GM21717 (cell line): ENCODE results near the gene EYS.

Experiments used
- ATAC-seq: cut with Tn5 transposase; IDR thresholded peaks from one replicate; pipeline ENCODE4 v1.9.1; 2021; ENCODE audit warnings: mild to moderate bottlenecking, moderate library complexity; ENCODE audit not compliant: unreplicated experiment

EYS gene

DNA sequence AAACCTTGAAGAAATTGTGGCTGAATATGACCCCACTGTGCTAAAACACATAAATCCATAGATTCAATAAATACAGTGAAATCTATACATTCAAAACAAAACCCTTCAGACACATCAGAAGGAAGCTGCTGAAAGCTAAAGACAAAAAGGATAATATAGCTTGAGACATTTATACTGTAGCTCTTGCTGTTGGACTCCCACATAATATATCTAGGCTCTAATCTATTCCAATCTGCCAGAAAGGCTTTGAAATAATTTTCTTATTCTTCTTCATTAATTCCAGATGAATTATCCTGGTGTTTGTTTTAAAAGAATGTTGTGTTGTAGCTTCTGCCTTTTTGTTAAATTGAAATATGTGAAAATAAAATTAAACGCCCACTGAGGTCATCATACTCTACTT lies 454.0 kb downstream of the EYS start:
- ATAC-seq = no peak

GRCh38 chr6:65248101-65248610 lies 458.9 kb downstream of the EYS start:
- ATAC-seq = no peak

DNA sequence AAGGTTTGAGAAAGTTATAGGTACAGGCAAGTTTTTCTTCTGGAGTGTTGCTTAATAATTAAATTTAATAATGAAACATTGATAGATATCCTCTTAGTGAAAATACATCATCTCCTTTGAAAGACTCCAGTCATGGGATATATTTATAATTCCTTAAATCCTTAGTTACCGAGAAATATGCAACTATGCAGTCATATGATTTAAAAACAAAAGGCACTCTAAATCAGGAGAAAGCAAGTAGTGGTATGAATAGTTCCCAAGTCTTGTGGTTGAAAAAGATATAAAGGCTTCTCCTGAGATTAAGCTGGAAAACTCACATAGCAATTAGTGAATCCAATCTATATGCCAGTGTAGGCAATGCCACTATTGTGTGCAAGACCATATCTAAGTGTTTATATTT lies 475.4 kb downstream of the EYS start:
- no peak for ATAC-seq

DNA sequence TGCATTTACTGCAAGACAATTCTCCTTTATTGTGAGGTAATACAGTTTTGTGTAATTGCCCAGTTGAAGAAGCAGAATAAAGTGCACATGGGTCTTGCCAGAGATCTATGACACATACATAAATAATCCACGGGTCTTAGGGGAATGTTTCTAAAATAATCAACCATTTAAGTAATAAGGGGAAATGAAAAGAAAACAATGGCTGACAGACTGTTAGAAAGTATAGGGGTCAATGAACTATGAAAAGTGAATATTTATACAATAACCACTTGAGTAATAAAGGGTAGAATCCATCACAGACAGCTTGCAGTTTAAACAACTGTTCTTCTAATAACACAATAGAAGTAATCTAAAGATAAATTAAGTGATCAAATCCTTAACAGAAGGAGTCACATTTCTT lies 477.2 kb downstream of the EYS start:
- ATAC-seq = no peak

GRCh38 chr6:65221153-65221552 lies 485.9 kb downstream of the EYS start:
- no peak for ATAC-seq

- no peak for ATAC-seq
These were observed 504.3 kb downstream of the EYS start for GRCh38 chr6:65202738-65203137.

DNA sequence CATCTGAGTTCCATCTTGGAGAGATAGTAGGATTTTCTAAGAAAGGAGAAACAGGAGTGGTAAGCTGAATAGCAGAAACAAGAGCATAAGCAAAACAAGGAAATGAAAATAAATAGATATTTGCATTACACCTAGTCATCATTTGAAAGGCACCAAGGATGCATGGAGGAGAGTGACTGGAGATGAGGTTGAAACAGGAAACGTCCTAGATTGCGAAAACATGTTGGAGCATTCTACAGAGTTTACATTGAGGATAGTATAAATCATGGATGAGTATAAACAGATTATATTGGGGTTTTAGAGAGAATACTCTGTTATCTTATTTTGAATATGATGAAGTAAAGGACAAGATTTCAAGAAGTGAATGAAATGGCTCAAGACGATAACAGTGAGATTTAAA lies 507.3 kb downstream of the EYS start:
- no peak for ATAC-seq

- no peak for ATAC-seq
These were observed 507.9 kb downstream of the EYS start for GRCh38 chr6:65199121-65199520.

DNA sequence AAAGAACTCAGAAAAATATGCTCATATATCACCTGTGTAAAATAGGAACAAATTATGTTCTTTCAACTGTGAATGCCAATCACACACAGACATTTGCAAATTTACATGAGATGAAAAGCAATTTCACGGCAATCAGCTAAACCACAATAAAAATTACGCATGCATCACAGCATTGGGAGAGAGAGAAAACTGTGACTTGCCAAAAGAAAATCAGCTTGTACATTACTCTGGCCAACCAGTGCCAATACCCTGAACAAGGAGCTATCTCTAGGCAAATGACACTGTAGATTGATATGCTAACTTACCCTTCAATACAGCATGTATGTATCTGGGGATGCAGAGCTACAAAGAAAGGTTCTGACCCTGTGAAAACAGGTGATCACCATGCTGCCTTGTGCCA lies 515.6 kb downstream of the EYS start:
- no peak for ATAC-seq

GRCh38 chr6:65189236-65189881 lies 517.7 kb downstream of the EYS start:
- ATAC-seq = no peak

DNA sequence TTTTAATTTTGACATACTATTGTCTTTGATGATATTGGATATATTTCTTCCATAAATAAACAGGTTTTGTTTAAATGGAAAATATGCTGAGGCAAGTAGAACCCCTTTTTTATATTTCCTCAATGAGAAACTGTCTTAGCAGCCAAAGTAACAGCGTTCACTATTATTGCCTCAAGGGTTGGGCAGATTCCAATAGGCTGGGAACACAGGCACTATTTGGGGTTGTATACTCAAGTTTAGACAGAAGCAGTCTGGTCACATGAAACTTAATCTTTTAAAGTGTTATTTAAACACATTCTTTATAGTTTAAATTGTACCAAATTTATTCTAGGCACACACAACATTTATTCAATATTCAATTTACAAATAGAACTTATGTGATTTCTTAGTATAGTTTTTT lies 520.2 kb downstream of the EYS start:
- ATAC-seq = no peak

- no peak for ATAC-seq
These were observed 524.3 kb downstream of the EYS start for GRCh38 chr6:65182681-65183080.

- ATAC-seq = no peak
These were observed 536.8 kb downstream of the EYS start for GRCh38 chr6:65170273-65170672.

DNA sequence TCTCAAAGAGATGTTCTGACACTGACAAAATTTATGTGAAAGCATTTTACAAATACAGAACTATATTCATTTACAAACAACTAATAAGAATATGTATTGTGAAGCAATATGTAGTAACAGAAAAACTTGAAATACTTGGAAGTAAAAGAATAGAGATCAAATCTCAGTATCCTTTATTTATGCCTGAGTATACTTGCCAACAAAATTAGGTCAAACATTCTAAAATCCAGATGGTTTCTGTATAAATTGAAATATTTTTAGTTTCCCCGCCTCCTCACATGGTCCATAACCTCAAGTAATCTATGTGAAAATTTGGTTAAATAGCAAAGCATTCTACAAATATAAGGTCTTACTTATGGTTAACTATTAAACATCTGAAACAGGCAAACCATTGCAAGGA lies 545.4 kb downstream of the EYS start:
- no peak for ATAC-seq

DNA sequence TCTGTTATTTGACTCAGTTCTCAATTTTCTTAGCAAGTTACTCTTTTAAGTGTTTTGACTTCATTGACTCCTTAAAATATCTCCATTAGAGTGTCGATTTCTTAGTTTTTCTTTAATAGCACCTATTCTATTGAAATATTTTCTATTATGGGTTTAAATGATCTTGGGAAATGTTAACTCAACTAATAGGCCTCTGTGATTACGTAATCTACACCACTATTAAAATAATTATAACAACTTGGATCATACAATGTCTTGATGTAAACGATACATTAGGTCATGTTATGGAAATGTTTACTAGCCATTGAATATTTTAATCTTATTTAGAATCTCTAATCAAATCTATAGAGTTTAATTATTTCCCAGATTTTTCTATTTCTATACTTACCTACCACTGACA lies 550.0 kb downstream of the EYS start:
- ATAC-seq = no peak

- no peak for ATAC-seq
These were observed 551.9 kb downstream of the EYS start for GRCh38 chr6:65155083-65155482.

DNA sequence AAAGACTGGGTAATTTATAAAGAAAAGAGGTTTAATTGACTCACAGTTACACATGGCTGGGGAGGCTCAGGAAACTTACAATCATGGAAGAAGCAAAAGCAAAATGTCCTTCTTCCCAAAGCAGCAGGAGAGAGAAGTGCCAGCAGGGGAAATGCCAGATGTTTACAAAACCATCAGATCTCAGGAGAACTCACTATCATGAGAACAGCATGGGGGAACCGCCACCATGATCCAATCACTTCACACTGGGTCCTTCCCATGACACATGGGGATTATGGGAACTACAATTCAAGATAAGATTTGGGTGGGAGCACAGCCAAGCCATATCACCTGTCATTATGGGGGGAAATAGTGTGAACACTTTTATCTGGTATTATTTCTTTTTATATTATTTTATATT lies 557.2 kb downstream of the EYS start:
- ATAC-seq = no peak

DNA sequence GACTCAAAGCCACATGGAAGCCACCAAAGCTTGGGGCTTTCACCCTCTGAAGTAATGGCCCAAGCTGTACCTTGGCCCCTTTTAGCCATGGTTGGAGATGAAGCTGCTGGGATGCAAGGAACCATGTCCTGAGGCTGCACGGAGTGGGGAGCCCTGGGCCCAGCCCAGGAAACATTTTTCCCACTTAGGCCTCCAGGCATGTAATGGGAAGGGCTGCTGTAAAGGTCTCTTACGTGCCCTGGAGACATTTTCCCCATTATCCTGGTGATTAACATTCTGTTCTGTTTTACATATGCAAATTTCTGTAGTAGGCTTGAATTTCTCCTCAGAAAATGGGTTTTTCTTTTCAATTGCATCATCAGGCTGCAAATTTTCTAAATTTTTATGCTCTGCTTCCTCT lies 558.2 kb downstream of the EYS start:
- ATAC-seq = no peak

DNA sequence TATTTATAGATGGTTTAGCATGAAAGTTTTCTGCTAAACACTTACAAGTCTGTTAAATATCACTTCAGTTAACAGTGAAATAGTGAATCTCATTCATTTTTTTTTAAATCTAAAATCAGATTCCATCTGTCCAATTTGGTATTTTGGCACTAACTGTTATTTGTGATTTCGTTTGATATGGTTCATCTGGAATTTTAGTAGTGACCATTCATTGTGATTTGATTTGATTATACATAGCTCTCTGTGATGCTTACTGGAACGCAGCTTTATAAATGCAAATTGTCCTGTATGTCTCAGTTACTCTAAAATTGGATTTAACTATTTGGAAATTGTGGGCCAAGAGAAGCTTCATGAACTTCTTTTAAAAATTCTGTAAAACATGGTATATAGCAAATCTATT lies 571.5 kb downstream of the EYS start:
- no peak for ATAC-seq

- no peak for ATAC-seq
These were observed 580.4 kb downstream of the EYS start for GRCh38 chr6:65126667-65127066.

GRCh38 chr6:65123521-65123920 lies 583.5 kb downstream of the EYS start:
- ATAC-seq = no peak

DNA sequence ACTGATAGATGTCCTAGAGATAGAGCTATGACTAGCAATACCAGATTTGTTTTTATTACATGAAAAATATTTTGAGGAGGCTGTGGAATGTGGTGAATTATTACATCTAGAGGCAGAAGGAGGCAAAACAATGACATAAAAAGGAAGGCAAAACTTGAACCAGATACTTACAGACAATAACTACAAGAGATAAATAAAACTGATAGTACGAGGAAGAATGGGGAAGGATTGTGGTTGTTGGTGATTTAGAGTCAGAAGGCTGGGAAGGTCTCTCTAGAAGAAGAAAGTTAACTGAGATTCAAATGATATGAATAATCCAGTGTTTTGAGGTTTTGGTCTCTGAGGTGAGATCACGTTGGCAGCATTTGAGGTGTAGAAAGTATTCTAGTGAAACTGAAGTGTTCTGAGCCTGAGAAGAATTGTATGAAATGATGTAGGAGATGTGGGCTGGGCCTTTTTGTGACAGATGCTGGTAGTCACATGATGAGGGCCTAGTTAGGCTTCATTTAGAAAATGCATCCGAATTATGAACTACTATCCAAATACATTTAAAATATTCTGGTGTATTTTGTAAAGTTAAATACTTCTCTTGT lies 589.1 kb downstream of the EYS start:
- no peak for ATAC-seq

DNA sequence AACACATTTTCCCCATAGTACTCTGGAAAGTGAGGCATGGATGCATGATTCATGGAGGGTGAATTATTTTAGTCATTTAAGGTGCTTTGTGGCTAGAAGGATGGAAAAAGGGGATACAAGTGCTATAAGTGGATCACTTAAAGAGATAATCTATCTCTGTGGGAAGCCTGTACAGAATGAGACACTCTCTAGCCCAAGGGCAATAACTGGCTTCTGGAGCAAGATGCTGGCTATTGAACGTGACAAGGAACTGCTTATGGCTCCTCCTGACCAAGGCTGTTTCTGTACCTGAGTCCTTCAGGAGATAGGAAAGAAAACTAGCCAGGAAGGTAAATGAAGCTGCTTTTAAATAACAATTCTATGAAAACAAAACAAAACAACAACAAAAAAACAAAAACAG lies 590.7 kb downstream of the EYS start:
- no peak for ATAC-seq
